ENCODE data around the gene SEC61A1. TPM values are rescaled to one million over a fixed set of nuclear protein-coding genes. Genes with fewer than 3 reads are reported as not detected.

SEC61A1 gene
- total and polyA plus RNA-seq, 2 experiments from 2014 or later: 362 to 510 TPM

DNA sequence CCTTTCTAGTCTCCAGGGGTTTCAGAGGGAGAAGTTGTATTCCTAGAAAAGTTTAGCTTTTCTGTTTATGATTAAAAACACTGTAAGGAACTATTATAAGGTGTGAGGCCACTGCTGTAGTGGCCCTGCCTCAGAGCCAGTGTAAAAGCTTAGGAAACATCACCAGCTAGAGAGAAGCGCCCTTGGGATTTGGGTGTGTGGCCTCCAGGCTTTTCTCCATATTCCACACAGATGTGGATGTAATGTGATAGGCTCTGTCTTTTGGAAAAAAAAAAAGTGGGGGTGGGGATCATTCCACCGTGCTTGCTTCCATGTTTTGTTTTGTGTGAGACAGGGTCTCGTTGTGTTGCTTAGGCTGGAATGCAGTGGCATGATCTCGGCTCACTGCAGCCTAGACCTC, 13.9 kb downstream of the SEC61A1 start:
- Histone ChIP-seq H3K27ac (no peak overlapping the region), H3K4me1 (ENCODE audit: insufficient read depth) (peaks cover 16% of the 10 kb centered on the region), H3K79me2 (ENCODE audit: insufficient read depth) (peaks cover 95% of the 10 kb centered on the region), H3K9me3 (ENCODE audit: low read depth) (no peaks in the 10 kb centered on the region), H3K4me2 (ENCODE audit: unreplicated experiment) (no peak overlapping the region), H3F3A (ENCODE audit: insufficient read depth) (peaks cover 83% of the 10 kb centered on the region), H2AFZ (no peak overlapping the region), H3K27me3 (replicated peaks; ENCODE audit: insufficient read depth) (no peaks in the 10 kb centered on the region), H3K4me3 (no peak overlapping the region), H3K36me3 (ENCODE audit: low read depth) (peaks cover 96% of the 10 kb centered on the region), H3K9ac (no peak overlapping the region), H3K9me2 (ENCODE audit: insufficient read depth) (no peaks in the 10 kb centered on the region), H4K20me1 (ENCODE audit: insufficient read depth) (peaks cover 8% of the 10 kb centered on the region; the same call in 1 of the 2 replicates)
- in situ Hi-C loops (cut with MboI): no loop called here
- TF ChIP-seq EZH2phosphoT487 (IDR thresholded peaks at IDR 0.05; ENCODE audit: insufficient read depth, low read depth): no peak
- no peak for DNase-seq
- 57 to 61% methylated on average over 4 of the region's 4 CpGs for WGBS, 2 experiments (ENCODE audit: low coverage in 1 of 2, low lambda C conversion rate in 2 of 2, missing lambda C conversion rate in 2 of 2)

- TF ChIP-seq EZH2 (IDR thresholded peaks at IDR 0.05; ENCODE audit: insufficient read depth, poor library complexity, severe bottlenecking): no peak
- in situ Hi-C loops (cut with MboI): no loop called here
- Histone ChIP-seq H4K20me1 (ENCODE audit: insufficient read depth) (peaks cover 4% of the 10 kb centered on the region; the same call in 1 of the 2 replicates), H3K4me1 (ENCODE audit: insufficient read depth) (peaks cover 11% of the 10 kb centered on the region), H3K79me2 (ENCODE audit: insufficient read depth) (peaks cover 100% of the 10 kb centered on the region), H3K27ac (peak overlapping the region; percentile 31; the same call in 1 of the 2 replicates), H3K9me3 (ENCODE audit: low read depth) (no peaks in the 10 kb centered on the region), H3F3A (ENCODE audit: insufficient read depth) (peaks cover 78% of the 10 kb centered on the region), H3K4me2 (ENCODE audit: unreplicated experiment) (no peak overlapping the region), H3K36me3 (ENCODE audit: low read depth) (peaks cover 93% of the 10 kb centered on the region), H2AFZ (no peak overlapping the region), H3K27me3 (replicated peaks; ENCODE audit: insufficient read depth) (no peaks in the 10 kb centered on the region), H3K9me2 (ENCODE audit: insufficient read depth) (no peaks in the 10 kb centered on the region), H3K9ac (0 out of 2 replicates have a peak overlapping the region, but pooled peaks have one; percentile 1), H3K4me3 (no peak overlapping the region)
- no peak for DNase-seq
- 83 to 94% methylated on average over 9 of the region's 9 CpGs for WGBS, 2 experiments (ENCODE audit: low coverage in 1 of 2, low lambda C conversion rate in 2 of 2, missing lambda C conversion rate in 2 of 2)
These were observed 14.4 kb downstream of the SEC61A1 start for GRCh38 chr3:128066676-128067075.

DNA sequence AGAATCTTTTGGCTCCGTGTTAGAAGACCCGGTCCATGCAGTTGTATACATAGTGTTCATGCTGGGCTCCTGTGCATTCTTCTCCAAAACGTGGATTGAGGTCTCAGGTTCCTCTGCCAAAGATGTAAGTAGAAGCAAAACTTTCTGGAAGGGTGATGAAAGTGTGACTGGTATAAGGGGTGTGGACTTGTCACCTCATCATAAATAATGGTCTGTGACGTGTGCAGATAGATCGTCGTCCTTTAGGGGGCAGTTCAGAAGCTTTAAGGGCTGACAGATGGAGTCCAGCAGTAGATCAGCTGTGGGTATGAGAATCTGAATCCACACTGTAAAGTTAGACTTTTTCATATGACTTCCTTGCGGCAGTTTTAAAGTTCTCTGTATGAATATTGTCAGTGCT, 15.3 kb downstream of the SEC61A1 start:
- H3K4me3 ChIP-seq: no peak overlapping the region
- H3K9ac ChIP-seq: peak overlapping the region; percentile 1; the same call in 1 of the 2 replicates
- DNase-seq: peak; percentile 45
- H3K36me3 ChIP-seq (ENCODE audit: low read depth): peaks cover 84% of the 10 kb centered on the region
- H3K4me1 ChIP-seq (ENCODE audit: insufficient read depth): peaks cover 2% of the 10 kb centered on the region; the same call in 1 of the 2 replicates
- WGBS, 2 experiments (ENCODE audit: low coverage in 1 of 2, low lambda C conversion rate in 2 of 2, missing lambda C conversion rate in 2 of 2): 49 to 51% methylated on average over 7 of the region's 7 CpGs
- H2AFZ ChIP-seq: no peak overlapping the region
- peaks cover 100% of the 10 kb centered on the region for H3K79me2 ChIP-seq (ENCODE audit: insufficient read depth)
- no peaks in the 10 kb centered on the region for H3K9me2 ChIP-seq (ENCODE audit: insufficient read depth)
- H3K27me3 ChIP-seq (replicated peaks; ENCODE audit: insufficient read depth): no peaks in the 10 kb centered on the region
- H4K20me1 ChIP-seq (ENCODE audit: insufficient read depth): peaks cover 4% of the 10 kb centered on the region; the same call in 1 of the 2 replicates
- TF ChIP-seq EZH2phosphoT487 (IDR thresholded peaks at IDR 0.05; ENCODE audit: insufficient read depth, low read depth) (no peak), EZH2 (IDR thresholded peaks at IDR 0.05; ENCODE audit: insufficient read depth, poor library complexity, severe bottlenecking) (no peak)
- no peaks in the 10 kb centered on the region for H3K9me3 ChIP-seq (ENCODE audit: low read depth)
- peak overlapping the region; percentile 31 for H3K27ac ChIP-seq
- peaks cover 74% of the 10 kb centered on the region for H3F3A ChIP-seq (ENCODE audit: insufficient read depth)
- in situ Hi-C loops (cut with MboI): no loop called here
- H3K4me2 ChIP-seq (ENCODE audit: unreplicated experiment): no peak overlapping the region

DNA sequence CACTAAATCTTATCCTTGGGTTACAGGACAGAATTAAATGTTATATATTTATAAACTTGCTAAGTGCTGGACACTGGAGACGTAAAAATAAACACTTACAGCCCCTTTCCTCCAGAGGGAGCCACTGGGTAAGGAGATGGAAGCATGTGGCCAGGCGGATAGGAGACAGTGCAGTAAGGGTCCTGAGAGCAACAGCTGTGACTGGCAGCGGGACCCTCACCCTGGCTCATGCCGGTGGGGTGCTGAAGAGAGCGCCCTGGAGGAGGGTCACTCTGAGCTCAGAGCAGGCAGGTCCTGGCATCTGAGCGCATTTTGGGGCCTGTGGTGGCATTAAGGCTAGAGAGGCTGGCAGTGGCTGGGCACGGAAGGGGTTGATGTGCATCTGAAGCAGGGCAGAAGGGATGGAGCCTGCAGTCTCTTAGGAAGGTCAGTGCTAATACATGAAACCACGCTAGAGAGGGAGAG, 16.0 kb downstream of the SEC61A1 start:
- TF ChIP-seq EZH2 (IDR thresholded peaks at IDR 0.05; ENCODE audit: insufficient read depth, poor library complexity, severe bottlenecking) (no peak), EZH2phosphoT487 (IDR thresholded peaks at IDR 0.05; ENCODE audit: insufficient read depth, low read depth) (no peak)
- Histone ChIP-seq H3K27ac (peak overlapping the region; percentile 31; the same call in 1 of the 2 replicates), H3K36me3 (ENCODE audit: low read depth) (peaks cover 77% of the 10 kb centered on the region), H3K4me3 (no peak overlapping the region), H3F3A (ENCODE audit: insufficient read depth) (peaks cover 74% of the 10 kb centered on the region), H3K27me3 (replicated peaks; ENCODE audit: insufficient read depth) (no peaks in the 10 kb centered on the region), H4K20me1 (ENCODE audit: insufficient read depth) (peaks cover 4% of the 10 kb centered on the region; the same call in 1 of the 2 replicates), H3K4me2 (ENCODE audit: unreplicated experiment) (no peak overlapping the region), H3K4me1 (ENCODE audit: insufficient read depth) (no peaks in the 10 kb centered on the region), H2AFZ (no peak overlapping the region), H3K9ac (no peak overlapping the region), H3K79me2 (ENCODE audit: insufficient read depth) (peaks cover 93% of the 10 kb centered on the region), H3K9me2 (ENCODE audit: insufficient read depth) (no peaks in the 10 kb centered on the region), H3K9me3 (ENCODE audit: low read depth) (no peaks in the 10 kb centered on the region)
- peak; percentile 66 for DNase-seq
- in situ Hi-C loops (cut with MboI): no loop called here
- WGBS, 2 experiments (ENCODE audit: low coverage in 1 of 2, low lambda C conversion rate in 2 of 2, missing lambda C conversion rate in 2 of 2): 82 to 86% methylated on average over 8 of the region's 8 CpGs

Measured in GM23248 (cell line).